ENCODE results near the gene RASGRF1.
A peak's percentile ranks its signal among the peaks of the same experiment; 100 is the strongest.

The RASGRF1 gene

GRCh38 chr15:78956937-78957336, 133.6 kb downstream of the RASGRF1 start:
- no peak for DNase-seq (ENCODE audit: low spot score)

GRCh38 chr15:78955355-78955754, 135.2 kb downstream of the RASGRF1 start:
- DNase-seq (ENCODE audit: low spot score) = no peak

- no peak for DNase-seq (ENCODE audit: low spot score)
These were observed 138.7 kb downstream of the RASGRF1 start for GRCh38 chr15:78951841-78952238.

DNA sequence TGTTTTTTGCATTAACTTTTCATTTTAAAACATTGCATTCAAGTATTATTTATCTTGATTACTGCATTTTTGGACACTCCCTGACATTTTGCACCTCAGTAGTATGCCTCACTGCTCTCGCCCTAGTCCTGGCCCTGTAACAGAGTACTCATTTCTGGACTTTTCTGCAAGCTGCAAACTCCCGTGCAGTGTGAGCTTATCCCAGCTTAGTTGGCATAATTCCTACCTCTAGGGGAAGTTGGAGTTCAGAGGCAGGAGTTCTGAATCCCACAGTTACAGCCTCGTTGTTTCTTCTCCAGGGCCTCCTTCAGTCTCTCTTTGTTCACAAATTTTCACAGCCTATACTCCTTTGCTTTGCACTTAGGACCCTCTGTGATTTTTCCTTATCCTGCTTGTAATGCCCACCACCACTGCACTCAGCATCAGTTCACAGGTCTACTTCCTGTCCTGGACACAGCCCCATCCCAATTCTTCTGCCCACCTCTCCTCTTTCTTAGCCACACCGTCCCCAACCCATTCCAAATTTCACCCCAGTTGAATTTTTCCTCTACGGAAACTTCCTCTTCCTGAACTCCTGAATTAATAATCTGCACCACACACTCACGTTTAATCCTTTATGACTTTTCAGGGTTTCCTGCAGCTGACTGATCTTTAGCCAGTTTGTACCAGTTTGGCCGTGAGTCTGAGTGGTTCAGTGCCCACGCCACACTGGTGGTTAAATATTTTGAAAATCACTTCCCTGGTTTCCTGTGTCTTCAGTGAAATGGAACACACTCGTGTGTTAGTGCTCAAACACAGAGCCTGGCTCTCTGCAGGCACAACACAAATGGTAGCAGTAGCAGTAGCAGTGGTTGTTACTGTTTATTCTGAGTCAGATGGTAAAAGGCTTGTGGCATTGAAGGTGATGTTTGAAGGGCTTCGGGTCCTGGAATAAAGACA, 139.4 kb downstream of the RASGRF1 start:
- DNase-seq (ENCODE audit: low spot score) = no peak

DNA sequence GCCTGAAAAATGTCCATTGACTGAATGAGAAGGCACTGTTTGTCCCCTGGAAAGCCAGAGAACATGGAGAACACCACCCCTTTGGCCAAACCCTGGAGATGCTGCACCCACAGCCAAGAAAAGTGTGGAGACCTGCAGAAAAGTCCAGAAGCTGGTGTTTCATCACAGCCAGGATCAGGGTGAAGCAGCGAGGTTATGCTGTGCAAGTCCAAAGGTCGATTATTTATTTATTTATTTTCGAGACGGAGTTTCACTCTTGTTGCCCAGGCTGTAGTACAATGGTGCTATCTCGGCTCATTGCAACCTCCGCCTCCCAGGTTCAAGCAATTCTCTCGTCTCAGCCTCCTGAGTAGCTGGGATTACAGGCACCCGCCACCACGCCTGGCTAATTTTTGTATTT, 140.2 kb downstream of the RASGRF1 start:
- DNase-seq (ENCODE audit: low spot score) = no peak

DNA sequence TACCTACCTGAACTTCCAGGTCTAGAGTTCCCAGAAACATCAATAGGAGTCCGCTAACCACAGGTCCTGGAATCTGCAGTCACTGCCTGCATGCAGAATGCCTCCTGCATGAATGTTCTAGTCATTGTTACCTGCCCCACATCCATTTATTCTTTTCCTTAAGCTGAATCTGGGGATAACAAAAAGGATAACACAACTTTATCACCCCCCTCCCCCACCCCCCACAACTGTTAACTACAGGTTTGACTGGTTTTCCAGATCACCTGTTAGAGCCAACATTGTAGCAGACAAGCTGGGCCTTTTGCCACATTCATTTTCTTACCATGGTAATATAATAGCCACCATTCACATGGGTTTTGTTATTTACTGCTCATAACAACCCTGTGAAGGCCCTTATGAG, 141.1 kb downstream of the RASGRF1 start:
- DNase-seq (ENCODE audit: low spot score) = no peak

DNA sequence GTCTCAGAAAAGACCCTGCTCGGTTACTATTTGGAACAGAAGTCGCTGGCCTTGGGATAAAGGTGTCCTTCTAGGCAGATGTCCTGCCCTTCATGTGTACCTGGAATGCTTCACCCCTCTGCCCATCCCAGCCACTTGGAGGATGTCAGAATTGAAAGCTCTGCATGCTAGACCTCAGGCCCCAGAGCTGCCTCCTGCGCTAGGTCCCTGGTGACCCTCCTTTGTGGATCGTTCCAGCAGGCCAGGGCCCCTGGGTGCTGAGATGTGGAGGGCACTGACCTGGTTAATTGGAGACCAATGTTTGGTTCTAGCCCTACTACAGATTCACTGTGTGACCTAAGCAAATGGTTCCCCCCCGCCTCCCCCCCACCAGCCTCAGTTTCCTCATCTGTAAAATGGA, 143.1 kb downstream of the RASGRF1 start:
- DNase-seq (ENCODE audit: low spot score) = no peak

DNA sequence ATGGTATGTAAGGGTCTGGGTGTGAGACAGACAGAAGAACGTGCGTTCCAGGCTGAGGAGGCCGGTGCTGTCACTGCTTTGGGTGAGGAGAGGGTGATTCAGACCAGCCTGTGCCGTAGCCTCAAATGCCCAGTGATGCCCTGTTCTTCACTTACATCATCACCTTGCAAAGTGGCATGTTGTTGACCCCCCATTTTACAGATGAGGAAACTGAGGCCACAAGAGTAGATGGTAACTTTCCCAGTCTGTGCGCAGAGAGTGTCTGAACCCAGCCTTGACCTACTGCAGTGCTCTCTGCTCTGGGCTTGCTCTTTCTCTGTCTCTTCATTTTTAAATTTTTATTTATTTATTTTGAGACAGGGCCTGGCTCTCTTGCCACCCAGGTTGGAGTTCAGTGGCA, 144.1 kb downstream of the RASGRF1 start:
- no peak for DNase-seq (ENCODE audit: low spot score)

- peak; percentile 66 for DNase-seq (ENCODE audit: low spot score)
These were observed 145.7 kb downstream of the RASGRF1 start, which contains the start of gene CTSH for GRCh38 chr15:78944669-78945407. TSS of gene CTSH (minus strand) at chr15:78945046. CDS start at chr15:78944981, 65 bp downstream.

- DNase-seq (ENCODE audit: low spot score) = no peak
These were observed 146.4 kb downstream of the RASGRF1 start for GRCh38 chr15:78944202-78944625.

GRCh38 chr15:78943692-78944091, 146.9 kb downstream of the RASGRF1 start:
- DNase-seq (ENCODE audit: low spot score) = no peak

GRCh38 chr15:78942741-78943140, 147.8 kb downstream of the RASGRF1 start:
- no peak for DNase-seq (ENCODE audit: low spot score)

DNA sequence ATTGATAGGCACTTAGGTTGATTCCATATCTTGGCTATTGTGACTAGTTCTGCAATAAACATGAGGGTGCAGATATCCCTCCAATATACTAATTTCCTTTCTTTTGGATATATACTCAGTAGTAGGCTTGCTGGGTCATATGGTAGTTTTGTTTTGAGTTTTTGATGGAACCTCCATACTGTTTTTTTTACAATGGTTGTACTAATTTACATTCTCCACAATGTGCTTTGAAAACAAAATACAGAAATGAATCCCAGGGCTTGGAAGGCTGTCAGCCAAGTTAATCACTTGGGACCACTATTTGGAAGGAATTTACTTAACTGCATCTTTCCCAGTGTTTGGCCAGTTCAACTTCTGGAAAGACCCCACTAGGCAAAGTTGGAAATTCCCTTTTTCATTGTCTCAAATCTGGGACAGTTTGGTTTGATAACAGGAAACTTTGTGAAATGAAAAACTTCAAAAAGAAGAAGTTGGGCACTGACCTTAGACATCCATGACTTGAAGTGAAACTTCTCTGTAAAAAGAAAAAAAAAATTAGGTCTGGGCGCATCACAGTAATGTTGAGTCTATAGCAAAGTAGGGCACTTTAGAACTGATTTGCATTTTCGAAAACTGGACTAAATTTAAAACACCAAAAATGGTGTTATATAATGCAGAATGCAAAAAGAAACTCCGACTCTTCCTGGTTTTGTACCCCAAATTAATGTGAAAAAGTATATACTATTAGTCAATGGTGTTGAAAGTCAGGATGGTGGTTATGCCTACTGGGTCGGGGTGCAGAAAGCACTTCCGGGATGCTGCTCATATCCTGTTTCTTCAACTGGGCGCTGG, 151.7 kb downstream of the RASGRF1 start:
- peak; percentile 31 for DNase-seq (ENCODE audit: low spot score)

DNA sequence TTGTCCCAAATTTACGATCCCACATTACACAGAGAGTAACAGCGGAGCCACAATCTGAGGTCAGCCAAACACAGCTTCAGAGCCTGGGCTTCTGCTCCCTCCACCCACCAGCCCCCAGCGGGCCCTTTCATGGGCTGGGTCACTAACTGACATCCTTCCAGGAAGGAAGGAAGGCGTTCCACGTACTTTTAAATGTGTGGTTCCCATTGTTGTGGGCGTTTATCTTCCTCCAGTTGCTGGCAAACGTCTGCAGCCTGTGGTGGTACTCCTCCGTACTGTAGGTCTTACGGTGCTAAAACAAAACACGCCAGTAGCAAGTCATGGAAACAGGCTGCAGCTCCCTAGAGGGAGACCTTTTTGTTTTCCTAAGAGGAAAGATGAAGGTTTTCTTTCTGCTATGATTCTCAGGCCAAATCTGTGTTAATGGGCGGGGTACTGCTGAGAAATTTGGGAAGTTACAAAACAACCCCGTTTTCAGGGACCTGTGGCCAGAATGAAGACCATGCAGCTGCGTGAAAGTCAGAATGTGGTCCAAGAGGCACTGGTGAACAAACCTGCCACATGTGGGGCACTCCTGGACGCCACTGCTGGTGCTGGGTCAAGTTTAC, 153.3 kb downstream of the RASGRF1 start:
- DNase-seq (ENCODE audit: low spot score) = no peak

DNA sequence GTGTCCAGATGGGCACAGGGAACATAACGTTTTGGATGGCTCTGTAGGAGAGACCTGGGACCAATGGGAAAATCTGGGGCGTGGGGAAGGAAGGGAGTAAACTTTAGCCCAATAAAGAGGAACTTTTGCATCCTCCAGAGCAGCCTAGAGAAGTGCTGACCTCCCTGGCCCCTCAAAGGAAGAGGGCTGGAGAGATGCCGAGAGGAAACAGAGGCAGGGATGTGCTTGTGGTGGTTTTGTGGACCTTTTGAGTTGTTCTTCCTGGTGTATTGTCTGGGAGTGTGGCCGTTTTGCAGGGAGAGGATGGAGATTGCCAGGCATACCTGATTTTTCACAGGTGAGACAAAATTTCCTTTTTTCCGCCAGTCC, 155.9 kb downstream of the RASGRF1 start:
- no peak for DNase-seq (ENCODE audit: low spot score)

GRCh38 chr15:78933823-78934654, 156.5 kb downstream of the RASGRF1 start:
- no peak for DNase-seq (ENCODE audit: low spot score)

GRCh38 chr15:78933187-78933822, 157.3 kb downstream of the RASGRF1 start:
- no peak for DNase-seq (ENCODE audit: low spot score)

DNA sequence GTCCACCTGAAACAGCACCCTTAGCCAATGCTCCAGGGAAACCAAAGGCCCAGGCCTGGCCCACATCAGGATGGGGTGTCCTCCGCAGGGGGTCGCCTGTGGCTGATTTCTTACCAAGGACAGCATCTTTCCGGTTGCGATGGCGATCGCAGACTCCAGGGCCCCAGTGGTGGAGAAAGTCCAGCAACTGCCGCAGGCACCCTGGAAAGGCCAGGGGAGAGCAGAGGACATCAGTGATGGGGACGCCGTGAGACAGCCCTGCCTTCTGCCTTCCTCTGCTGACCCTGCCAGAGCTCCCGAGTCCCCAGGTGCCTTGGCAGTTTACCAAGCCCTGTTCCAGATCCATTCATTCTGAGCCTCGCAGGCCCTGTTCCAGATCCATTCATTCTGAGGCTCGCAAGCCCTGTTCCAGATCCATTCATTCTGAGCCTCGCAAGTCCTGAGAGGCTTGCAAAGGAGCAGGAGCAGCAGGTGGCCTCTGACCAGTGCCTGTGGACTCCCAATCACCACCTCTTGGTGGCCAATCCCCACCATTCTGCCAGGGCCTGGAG, 158.2 kb downstream of the RASGRF1 start:
- DNase-seq (ENCODE audit: low spot score) = no peak

- DNase-seq (ENCODE audit: low spot score) = no peak
These were observed 158.9 kb downstream of the RASGRF1 start for GRCh38 chr15:78931439-78932257.

All from putamen (tissue), 1 donor.